GM12875 (cell line): Measurements from ENCODE around the gene PTPRU.

Source experiments
- H3K4me3 ChIP-seq: one replicate; pipeline ENCODE4 v1.5.1; 2011; ENCODE audit warnings: low read depth, low read length, control low read depth
- CTCF ChIP-seq: IDR thresholded peaks from 2 replicates; pipeline ENCODE4 v1.5.1; 2011; ENCODE audit warnings: low read depth, mild to moderate bottlenecking, control low read depth, inconsistent platforms, low read length, moderate library complexity, borderline replicate concordance; ENCODE audit not compliant: insufficient read depth

The PTPRU gene

DNA sequence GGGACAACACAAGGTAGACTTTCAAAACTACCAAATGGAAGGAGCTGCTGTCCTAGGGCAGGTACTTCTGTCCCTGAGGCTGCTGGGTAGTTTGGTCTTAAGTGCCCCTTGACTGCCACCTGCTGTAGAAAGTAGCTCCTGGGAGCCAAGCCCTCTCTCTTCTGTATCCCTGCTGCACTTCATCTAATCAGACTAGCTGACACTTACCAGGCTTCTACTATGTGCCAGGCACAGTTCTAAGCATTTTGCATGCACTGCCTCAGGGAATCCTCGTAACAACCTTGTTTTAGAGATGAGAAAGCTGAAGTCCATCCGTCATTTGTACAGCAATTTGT, 38.8 kb upstream of the PTPRU start:
- TF ChIP-seq CTCF = peak; percentile 48; the same call in 1 of the 2 replicates
- H3K4me3 ChIP-seq = no peak overlapping the region

GRCh38 chr1:29197993-29198392, 38.3 kb upstream of the PTPRU start:
- no peak for TF ChIP-seq CTCF
- no peak overlapping the region for H3K4me3 ChIP-seq

DNA sequence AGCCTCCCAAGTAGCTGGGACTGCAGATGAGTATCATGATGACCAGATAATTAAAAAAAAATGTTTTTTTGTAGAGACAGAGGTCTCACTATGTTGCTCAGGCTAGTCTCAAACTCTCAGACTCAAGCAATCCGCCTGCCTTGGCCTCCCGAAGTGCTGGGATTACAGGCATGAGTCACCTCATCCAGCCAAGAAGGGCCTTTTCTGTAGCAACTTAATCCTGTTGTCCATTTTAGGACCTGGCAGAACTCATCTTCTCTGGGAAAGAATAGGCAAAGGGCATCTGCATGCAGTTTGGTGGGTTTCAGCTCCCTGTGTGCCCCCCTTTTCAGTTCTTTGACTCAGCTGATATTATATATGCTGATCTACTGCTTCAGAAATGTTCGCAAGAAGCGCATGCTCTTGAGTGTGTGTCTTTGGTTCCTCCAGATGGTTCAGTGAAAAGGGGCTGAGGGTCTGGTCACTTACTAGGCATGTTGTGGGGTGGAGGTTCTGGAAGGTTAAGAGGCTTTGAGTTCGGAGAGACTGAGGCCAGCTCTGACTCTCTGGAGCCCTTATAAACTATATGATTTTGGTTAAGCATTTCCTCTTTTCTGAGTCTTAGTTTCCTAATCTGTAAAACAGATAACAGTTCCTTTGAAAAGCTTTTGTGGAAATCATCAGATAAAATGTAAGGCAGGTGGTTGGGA, 35.3 kb upstream of the PTPRU start:
- no peak overlapping the region for H3K4me3 ChIP-seq
- no peak for TF ChIP-seq CTCF

DNA sequence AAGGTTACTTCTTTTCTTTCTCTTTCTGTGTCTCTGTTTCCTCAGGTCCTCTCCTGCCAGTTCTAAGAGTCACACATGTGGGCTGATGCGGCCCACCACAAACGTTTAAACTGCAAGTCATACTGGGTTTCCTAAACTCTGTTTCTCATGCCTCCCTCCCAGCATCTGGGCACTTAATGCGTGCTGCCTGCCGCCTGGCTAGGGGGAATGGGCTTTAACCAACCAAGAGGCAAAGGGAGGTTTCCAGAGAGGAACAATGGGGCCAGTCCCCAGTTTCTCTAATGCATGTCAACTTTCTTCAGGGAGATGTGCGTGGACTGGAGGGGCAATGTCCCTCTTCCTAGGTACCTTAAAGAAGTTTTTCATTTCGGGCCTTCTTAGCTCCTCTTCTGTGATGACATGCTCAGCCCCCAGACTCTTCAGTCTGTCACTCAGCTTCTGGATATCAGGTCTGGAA, 34.7 kb upstream of the PTPRU start:
- no peak for TF ChIP-seq CTCF
- H3K4me3 ChIP-seq = no peak overlapping the region

DNA sequence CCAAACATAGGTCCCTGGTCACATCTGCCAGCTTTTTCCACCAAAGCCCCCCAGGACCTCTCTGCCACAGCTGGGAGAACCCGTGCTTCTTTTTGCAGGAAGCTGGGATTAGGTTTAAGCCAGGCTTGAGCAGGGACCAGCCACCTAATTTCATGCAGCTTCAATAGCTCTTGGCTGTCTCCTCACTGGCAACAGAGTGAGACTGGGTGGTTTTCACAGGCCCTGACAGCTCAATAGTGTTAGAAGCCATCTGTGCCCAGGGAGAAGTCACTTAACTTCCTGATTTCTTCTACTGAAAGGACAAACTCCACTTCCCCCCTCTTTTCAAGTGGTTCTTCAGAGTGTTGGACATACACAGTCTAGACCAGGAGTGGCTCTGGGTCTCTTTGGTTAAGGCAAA, 34.3 kb upstream of the PTPRU start:
- no peak for TF ChIP-seq CTCF
- H3K4me3 ChIP-seq = no peak overlapping the region

GRCh38 chr1:29202584-29203340, 33.6 kb upstream of the PTPRU start:
- TF ChIP-seq CTCF = peak; percentile 93
- no peak overlapping the region for H3K4me3 ChIP-seq

DNA sequence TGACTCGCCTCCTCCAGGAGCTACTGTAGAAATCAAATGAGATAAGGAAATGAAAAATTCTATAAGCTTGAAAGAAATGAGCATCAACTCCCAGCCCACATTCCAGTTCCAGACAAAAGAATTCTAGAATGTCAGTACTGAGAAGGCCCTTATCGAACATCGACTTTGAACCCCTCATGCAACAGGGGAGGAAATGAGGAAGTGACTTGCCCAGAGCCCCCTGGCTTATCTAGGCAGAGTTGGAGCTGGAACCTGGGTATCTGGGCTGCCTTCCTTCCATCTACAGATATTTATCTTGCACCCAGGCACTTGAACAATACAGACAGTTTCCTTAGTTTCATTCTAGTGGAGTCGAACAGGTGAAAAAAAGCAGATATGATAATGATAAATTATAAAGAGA, 27.9 kb upstream of the PTPRU start:
- TF ChIP-seq CTCF = no peak
- H3K4me3 ChIP-seq = no peak overlapping the region
